HepG2 (cell line): ENCODE measurements around the gene PRELID1. TPM values are rescaled to one million over a fixed set of nuclear protein-coding genes. Genes with fewer than 3 reads are reported as not detected.

Source experiments
- BRCA1 ChIP-seq: sonication (generic); formaldehyde crosslinking; IDR thresholded peaks from 2 replicates; pipeline ENCODE4 v1.4.0; 2020; ENCODE audit warnings: missing genetic modification reagents
- CREM ChIP-seq, 2 experiments: sonication (generic) in 1 of 2; formaldehyde crosslinking in 1 of 2; IDR thresholded peaks; 2 replicates each; pipeline versions ENCODE4 v1.4.0 to v1.6.1; 2016 to 2020; ENCODE audit warnings: antibody characterized with exemption in 1 of 2, mild to moderate bottlenecking in 1 of 2, missing genetic modification reagents in 1 of 2
- FOSL1 ChIP-seq: sonication (generic); formaldehyde crosslinking; IDR thresholded peaks from 2 replicates; pipeline ENCODE4 v1.9.0; 2021; ENCODE audit warnings: missing genetic modification reagents, borderline replicate concordance
- HMGXB4 ChIP-seq, 2 experiments: sonication (generic) in 1 of 2; formaldehyde crosslinking in 1 of 2; IDR thresholded peaks; 2 replicates each; pipeline versions ENCODE4 v1.4.0 to v1.6.1; 2018 to 2020; ENCODE audit warnings: missing genetic modification reagents in 2 of 2, borderline replicate concordance in 1 of 2, low read depth in 1 of 2, mild to moderate bottlenecking in 1 of 2, missing biosample characterization in 1 of 2
- MAF1 ChIP-seq: sonication (generic); formaldehyde crosslinking; IDR thresholded peaks from 2 replicates; pipeline ENCODE4 v1.5.0; 2020; ENCODE audit warnings: missing genetic modification reagents, borderline replicate concordance
- PHF21A ChIP-seq: sonication (generic); formaldehyde crosslinking; IDR thresholded peaks from 2 replicates; pipeline ENCODE4 v1.5.0; 2020; ENCODE audit warnings: mild to moderate bottlenecking, missing genetic modification reagents
- PITX1 ChIP-seq: sonication (generic); formaldehyde crosslinking; IDR thresholded peaks from 2 replicates; pipeline ENCODE4 v1.5.1; 2020; ENCODE audit warnings: mild to moderate bottlenecking, missing genetic modification reagents
- TBP ChIP-seq: sonication (generic); formaldehyde crosslinking; IDR thresholded peaks from 2 replicates; pipeline ENCODE4 v1.5.0; 2020; ENCODE audit warnings: missing genetic modification reagents
- TFE3 ChIP-seq: IDR thresholded peaks from 2 replicates; pipeline ENCODE4 v1.6.1; 2016
- ZBED4 ChIP-seq: sonication (generic); formaldehyde crosslinking; IDR thresholded peaks from 2 replicates; pipeline ENCODE4 v1.4.0; 2020; ENCODE audit warnings: missing genetic modification reagents, borderline replicate concordance
- ZBTB14 ChIP-seq: sonication (generic); formaldehyde crosslinking; IDR thresholded peaks from 2 replicates; pipeline ENCODE4 v1.4.0; 2020; ENCODE audit warnings: missing genetic modification reagents
- ZBTB34 ChIP-seq: sonication (generic); formaldehyde crosslinking; IDR thresholded peaks from 2 replicates; pipeline ENCODE4 v1.8.0; 2022; ENCODE audit warnings: mild to moderate bottlenecking, missing genetic modification reagents
- ZNF597 ChIP-seq: sonication (generic); formaldehyde crosslinking; IDR thresholded peaks from 2 replicates; pipeline ENCODE4 v1.5.0; 2020; ENCODE audit warnings: missing genetic modification reagents
- ZNF614 ChIP-seq: IDR thresholded peaks from 2 replicates; pipeline ENCODE4 v1.6.1; 2018; ENCODE audit warnings: missing biosample characterization, missing genetic modification reagents, inconsistent platforms, borderline replicate concordance
- ZNF724P ChIP-seq: sonication (generic); formaldehyde crosslinking; IDR thresholded peaks from 2 replicates; pipeline ENCODE4 v1.8.0; 2022; ENCODE audit warnings: missing genetic modification reagents, borderline replicate concordance
- ZNF775 ChIP-seq: sonication (generic); formaldehyde crosslinking; IDR thresholded peaks from 2 replicates; pipeline ENCODE4 v1.4.0; 2020; ENCODE audit warnings: missing genetic modification reagents, mild to moderate bottlenecking, moderate library complexity, borderline replicate concordance
- polyA plus RNA-seq, 8 experiments: library from polyadenylated mRNA; depleted of rRNA in 3 of 8; stranded (reverse) in 7 of 8; unstranded in 1 of 8; fragments of >200 nt; fragmentation: Illumina TruSeq in 4 of 8; extraction: Trizol in 4 of 8; gene quantifications; 2 replicates each; pipeline versions ENCODE4 v1.2.1 to v1.2.3, GENCODE V29; 2011 to 2016; ENCODE audit warnings: low read depth in 4 of 8, missing spikeins in 1 of 8, mixed read lengths in 1 of 8; ENCODE audit not compliant: insufficient read depth in 1 of 8
- total RNA-seq, 5 experiments: library from RNA; depleted of rRNA; stranded (reverse); fragments of >200 nt; fragmentation: Illumina TruSeq; extraction: Trizol; gene quantifications; 2 replicates each; pipeline ENCODE4 v1.2.3, GENCODE V29; 2016; ENCODE audit warnings: low read depth in 1 of 5

The PRELID1 gene
- total and polyA plus RNA-seq, 2 of the 13 experiments (the other 11 are each of a cell fraction or from before 2014, with no cell fraction given) = 250 to 271 TPM

GRCh38 chr5:177311723-177312648, 8.4 kb downstream of the PRELID1 start, which contains the start of gene MXD3 (continued):
- TF ChIP-seq HMGXB4 (CRISPR knock-in tag; IDR thresholded peaks at IDR 0.05; ENCODE audit: borderline replicate concordance in 1 of 2, low read depth in 1 of 2) (peak in 1 of 2 experiments; percentile 61; a peak in 1 of 4 replicates), ZNF775 (CRISPR knock-in tag) (0 out of 2 replicates have a peak, but pooled peaks have one; percentile 17), TFE3 (CRISPR knock-in tag) (no peak), ZNF724P (no peak), ZBED4 (CRISPR knock-in tag) (no peak), TBP (CRISPR knock-in tag) (no peak), ZBTB34 (no peak), CREM (IDR thresholded peaks at IDR 0.05) (no peak; the same call in 1 of the 2 replicates), CREM (CRISPR knock-in tag; IDR thresholded peaks at IDR 0.05) (no peak), PHF21A (no peak), MAF1 (CRISPR knock-in tag) (no peak), ZNF597 (CRISPR knock-in tag) (no peak), BRCA1 (no peak), FOSL1 (CRISPR knock-in tag) (no peak), PITX1 (CRISPR knock-in tag) (no peak), ZBTB14 (no peak), ZNF614 (CRISPR knock-in tag) (0 out of 2 replicates have a peak, but pooled peaks have one; percentile 28)
